Epithelial cell of umbilical artery (primary cell): ENCODE results near the gene METTL5. TPM values are rescaled to one million over a fixed set of nuclear protein-coding genes. Genes with fewer than 3 reads are reported as not detected.

Source experiments
- total RNA-seq: library from RNA; depleted of rRNA; stranded (reverse); fragments of >200 nt; gene quantifications from 2 replicates; pipeline ENCODE4 v1.2.3, GENCODE V29; 2014

Gene METTL5
- total RNA-seq = 55.6 and 61.4 TPM in 2 replicates

DNA sequence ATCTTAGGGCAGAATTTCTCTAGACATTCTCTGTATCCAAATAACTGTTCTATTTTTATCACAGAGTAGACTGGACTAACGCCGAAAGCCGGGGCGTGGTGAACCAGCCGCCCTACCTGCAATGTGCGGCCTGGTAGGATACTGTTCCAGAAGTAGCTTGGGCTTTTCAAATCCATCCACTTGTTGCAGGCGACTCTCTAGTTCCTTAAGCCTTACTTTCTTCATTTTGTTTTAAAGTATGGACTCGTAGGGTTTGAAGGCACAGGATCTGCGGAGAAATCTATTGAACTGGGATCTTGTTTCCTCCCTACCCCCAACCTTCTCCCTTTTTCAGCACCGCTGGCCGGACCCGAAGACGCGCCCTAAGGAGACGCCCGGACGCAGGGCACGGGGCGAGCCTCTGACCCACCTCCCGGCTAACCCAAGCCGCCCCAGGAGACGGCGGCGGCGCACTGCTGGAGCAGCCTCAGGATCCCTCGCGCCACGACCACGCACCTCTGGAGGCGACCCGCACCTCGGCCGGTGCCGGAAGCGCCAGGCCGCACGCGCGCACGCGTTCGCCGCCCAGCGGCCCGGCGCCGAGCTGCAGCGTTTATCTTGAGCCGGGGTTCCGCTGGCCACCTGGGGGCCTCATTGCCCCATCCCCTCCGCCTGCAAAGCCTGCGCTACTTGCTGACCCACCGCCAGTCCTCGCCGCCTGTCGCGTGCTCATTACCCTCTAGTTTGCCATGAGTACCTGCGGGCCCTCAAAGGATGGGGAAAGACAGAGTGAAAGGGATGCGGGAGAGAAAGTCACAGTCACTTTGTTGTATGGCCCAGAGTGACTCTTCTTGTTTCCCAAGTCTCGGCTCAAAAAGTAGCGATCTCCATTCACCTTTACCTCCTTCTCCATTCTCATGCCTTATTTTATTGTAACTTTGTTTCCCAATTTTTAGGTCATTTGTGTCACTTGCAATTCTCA is at the start of gene METTL5:
TSS of gene METTL5 (minus strand) at position 533 of the 961 bp plus-strand sequence. CDS start at position 225, 308 bp downstream.

GRCh38 chr2:169827272-169828140 is 2.8 kb upstream of the METTL5 start, which contains the start of gene UBR3:
UBR3 (plus strand) TSS chr2:169827454; CDS start chr2:169827508, 54 bp downstream.

GRCh38 chr2:169798718-169799592 is 25.8 kb downstream of the METTL5 start, which contains the start of gene SSB:
SSB (plus strand) TSS chr2:169798871; CDS start chr2:169800961, 2,090 bp downstream.

Other genes starting within 250 kb of the METTL5 start
- 20.5 and 32.8 TPM in 2 replicates for gene PPIG, start 240.6 kb downstream of the METTL5 start, total RNA-seq
- gene CFAP210, start 130.5 kb downstream of the METTL5 start, total RNA-seq = not detected in 2 replicates
- gene PHOSPHO2, start 130.4 kb downstream of the METTL5 start, total RNA-seq = 2.3 and 2.9 TPM in 2 replicates
- 15.0 and 16.9 TPM in 2 replicates for gene KLHL23, start 91.1 kb downstream of the METTL5 start, total RNA-seq
- 136 and 248 TPM in 2 replicates for gene SSB, start 26.0 kb downstream of the METTL5 start, total RNA-seq
- 29.2 and 33.7 TPM in 2 replicates for gene UBR3, start 2.5 kb upstream of the METTL5 start, total RNA-seq